ENCODE data around the gene ADAM11.

GRCh38 chr17:44749980-44750318 lies 8.8 kb upstream of the ADAM11 start:
- TF ChIP-seq POLR2A (IDR thresholded peaks at IDR 0.05): no peak
- TF ChIP-seq, protein P1, sequence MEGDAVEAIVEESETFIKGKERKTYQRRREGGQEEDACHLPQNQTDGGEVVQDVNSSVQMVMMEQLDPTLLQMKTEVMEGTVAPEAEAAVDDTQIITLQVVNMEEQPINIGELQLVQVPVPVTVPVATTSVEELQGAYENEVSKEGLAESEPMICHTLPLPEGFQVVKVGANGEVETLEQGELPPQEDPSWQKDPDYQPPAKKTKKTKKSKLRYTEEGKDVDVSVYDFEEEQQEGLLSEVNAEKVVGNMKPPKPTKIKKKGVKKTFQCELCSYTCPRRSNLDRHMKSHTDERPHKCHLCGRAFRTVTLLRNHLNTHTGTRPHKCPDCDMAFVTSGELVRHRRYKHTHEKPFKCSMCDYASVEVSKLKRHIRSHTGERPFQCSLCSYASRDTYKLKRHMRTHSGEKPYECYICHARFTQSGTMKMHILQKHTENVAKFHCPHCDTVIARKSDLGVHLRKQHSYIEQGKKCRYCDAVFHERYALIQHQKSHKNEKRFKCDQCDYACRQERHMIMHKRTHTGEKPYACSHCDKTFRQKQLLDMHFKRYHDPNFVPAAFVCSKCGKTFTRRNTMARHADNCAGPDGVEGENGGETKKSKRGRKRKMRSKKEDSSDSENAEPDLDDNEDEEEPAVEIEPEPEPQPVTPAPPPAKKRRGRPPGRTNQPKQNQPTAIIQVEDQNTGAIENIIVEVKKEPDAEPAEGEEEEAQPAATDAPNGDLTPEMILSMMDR (IDR thresholded peaks at IDR 0.05): no peak

All from Peyer's patch (tissue), 4 donors.